ENCODE measurements around the gene ERGIC1. TPM values are rescaled to one million over a fixed set of nuclear protein-coding genes. Genes with fewer than 3 reads are reported as not detected.

ERGIC1 gene
- total RNA-seq, 4 donors from 2014 or later: 50.9 to 83.0 (median 65.5) TPM

DNA sequence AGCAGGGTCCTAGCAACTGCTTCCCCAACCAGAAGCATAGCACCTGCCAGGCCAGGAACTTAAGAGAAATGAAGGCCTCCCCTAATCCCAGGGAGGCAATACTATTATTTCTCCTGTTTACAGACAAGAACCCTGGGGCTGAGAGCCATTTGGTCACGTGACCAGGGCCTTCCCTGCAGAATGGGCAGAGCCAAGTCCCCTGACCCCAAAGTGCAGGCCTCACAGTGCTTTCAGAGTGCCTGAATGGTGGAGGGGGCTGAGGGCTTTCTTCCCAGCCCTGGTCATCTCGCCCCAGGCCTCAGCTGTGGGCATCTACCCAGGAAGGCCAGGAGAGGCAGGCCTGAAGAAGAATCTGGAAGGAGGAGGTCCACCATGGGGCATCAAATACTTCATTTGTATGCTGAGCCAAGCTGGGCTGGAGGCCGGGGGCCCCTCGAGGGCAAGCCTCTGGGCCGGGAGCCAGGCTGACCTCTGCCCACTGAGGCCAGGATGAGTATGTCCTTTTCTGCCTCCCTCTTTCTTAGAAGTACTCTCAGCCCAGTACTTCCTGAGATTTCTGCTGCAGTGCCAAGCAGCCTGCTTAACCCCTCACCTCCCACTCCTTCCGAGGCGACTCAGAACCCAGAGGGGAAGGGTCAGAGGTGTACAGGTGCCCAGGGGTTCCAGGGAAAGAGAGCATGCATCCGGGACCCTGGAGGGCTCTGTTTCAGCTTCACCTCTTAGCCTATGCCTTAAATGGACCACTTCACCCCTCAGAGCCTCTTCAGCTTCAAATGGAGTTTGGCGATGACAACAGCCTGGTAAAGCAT is 44.2 kb upstream of the ERGIC1 start:
- intact Hi-C loops (cut with DNase I): no loop called here
- no peak for DNase-seq
- TF ChIP-seq, protein P1, sequence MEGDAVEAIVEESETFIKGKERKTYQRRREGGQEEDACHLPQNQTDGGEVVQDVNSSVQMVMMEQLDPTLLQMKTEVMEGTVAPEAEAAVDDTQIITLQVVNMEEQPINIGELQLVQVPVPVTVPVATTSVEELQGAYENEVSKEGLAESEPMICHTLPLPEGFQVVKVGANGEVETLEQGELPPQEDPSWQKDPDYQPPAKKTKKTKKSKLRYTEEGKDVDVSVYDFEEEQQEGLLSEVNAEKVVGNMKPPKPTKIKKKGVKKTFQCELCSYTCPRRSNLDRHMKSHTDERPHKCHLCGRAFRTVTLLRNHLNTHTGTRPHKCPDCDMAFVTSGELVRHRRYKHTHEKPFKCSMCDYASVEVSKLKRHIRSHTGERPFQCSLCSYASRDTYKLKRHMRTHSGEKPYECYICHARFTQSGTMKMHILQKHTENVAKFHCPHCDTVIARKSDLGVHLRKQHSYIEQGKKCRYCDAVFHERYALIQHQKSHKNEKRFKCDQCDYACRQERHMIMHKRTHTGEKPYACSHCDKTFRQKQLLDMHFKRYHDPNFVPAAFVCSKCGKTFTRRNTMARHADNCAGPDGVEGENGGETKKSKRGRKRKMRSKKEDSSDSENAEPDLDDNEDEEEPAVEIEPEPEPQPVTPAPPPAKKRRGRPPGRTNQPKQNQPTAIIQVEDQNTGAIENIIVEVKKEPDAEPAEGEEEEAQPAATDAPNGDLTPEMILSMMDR (IDR thresholded peaks at IDR 0.05): no peak
- TF ChIP-seq POLR2A (IDR thresholded peaks at IDR 0.05): no peak
- H3K4me3 ChIP-seq: no peak overlapping the region
- WGBS, 2 donors: 63 to 80% methylated on average over 4 to 7 of the region's 9 CpGs
- peak overlapping the region; percentile 52 to 85 (median 76) for H3K27ac ChIP-seq
- no peaks in the 10 kb centered on the region for H3K27me3 ChIP-seq
- H3K4me1 ChIP-seq: peaks cover 15 to 35% (median 34%) of the 10 kb centered on the region in 3 donors
- no peaks in the 10 kb centered on the region for H3K36me3 ChIP-seq
- H3K9me3 ChIP-seq: no peaks in the 10 kb centered on the region

DNA sequence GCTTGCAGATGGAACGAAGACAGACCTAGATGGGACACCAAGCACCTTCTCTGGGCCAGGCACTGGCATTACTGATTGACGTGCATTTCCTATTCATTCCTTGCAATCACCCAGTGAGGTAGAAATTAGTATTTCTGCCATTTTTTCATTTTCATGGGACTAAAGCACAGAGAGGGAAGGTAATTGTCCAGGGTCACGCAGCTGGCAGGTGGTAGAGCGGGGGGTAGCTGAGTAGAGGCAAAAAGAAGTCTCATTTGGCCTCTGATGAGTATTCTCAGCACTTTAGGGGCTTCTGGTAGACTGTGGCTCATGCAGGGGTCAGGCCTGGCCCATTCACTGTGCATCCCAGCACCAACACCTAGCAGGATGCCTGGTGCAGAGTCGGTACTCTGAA is 43.6 kb upstream of the ERGIC1 start:
- no peak for DNase-seq
- Histone ChIP-seq H3K9me3 (no peaks in the 10 kb centered on the region), H3K4me1 (peaks cover 19 to 41% (median 40%) of the 10 kb centered on the region in 3 donors), H3K27ac (peak overlapping the region in 2 of 4 donors; percentile 71 to 85), H3K4me3 (no peak overlapping the region), H3K27me3 (no peaks in the 10 kb centered on the region), H3K36me3 (no peaks in the 10 kb centered on the region)
- intact Hi-C loops (cut with DNase I): no loop called here
- WGBS, 2 donors: 73 to 78% methylated on average over 4 of the region's 5 CpGs
- TF ChIP-seq POLR2A (IDR thresholded peaks at IDR 0.05): no peak
- TF ChIP-seq, protein P1 (IDR thresholded peaks at IDR 0.05): no peak

DNA sequence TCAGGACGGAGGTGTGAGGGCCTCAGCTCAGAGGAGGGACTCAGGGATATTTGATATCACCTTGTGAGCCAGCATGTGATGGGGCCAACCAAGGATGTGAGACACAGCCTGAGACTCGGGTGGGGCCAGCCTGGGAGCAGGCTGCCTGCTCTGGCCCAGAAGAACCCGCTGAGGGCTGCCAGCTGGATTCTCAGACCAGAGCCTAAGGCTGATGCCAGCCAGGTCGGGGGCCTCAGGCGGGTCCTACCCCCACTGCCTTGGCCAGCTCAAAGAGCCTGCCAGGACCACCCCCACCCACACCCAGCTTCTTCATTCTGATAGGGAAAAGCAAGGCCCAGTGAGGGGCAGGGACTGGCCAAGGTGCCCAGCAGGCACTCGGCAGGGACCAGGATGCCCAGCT is 42.8 kb upstream of the ERGIC1 start:
- Histone ChIP-seq H3K9me3 (no peaks in the 10 kb centered on the region), H3K4me1 (peaks cover 19 to 49% (median 48%) of the 10 kb centered on the region in 3 donors), H3K36me3 (no peaks in the 10 kb centered on the region), H3K27me3 (no peaks in the 10 kb centered on the region), H3K27ac (peak overlapping the region in 3 of 4 donors; percentile 3 to 43 (median 13)), H3K4me3 (no peak overlapping the region)
- no peak for DNase-seq
- TF ChIP-seq, protein P1 (IDR thresholded peaks at IDR 0.05): no peak
- TF ChIP-seq POLR2A (IDR thresholded peaks at IDR 0.05): no peak
- 67 to 100% methylated on average over 1 of the region's 6 CpGs for WGBS, 2 donors
- intact Hi-C loops (cut with DNase I): no loop called here

DNA sequence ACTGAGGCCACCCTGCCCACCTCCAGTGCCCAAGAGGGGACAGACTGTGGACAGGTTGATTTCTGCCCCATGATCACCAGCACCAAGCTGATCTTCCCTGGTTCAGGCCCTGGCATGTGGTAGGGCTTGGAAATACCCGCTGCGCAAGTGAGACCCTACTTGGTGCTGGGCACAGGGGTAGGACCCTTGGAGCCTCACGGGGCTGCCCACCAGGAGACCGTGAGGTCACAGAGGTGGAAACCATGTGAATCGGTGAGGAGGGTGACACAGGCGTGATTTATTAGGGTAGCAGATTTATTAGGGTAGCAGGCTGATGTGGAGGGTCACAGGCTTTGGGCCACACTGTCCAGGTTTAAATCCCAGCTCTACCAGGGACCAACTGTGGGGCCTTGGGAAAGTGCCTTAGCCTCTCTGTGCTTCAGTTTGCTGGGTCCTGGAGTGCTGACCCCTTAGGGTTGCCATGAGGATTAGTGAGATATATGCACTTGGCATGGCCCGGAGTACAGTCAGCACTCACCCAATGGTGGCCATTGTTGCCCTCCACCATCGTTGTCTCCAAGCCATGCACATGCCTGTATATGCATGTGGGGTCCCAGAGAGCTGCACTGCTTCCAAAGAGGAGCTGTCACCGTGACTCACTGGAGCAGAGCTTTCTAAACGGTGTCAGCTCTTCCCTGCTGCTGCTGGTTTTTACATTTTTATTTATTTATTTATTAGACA is 42.2 kb upstream of the ERGIC1 start:
- Histone ChIP-seq H3K4me3 (no peak overlapping the region), H3K4me1 (peaks cover 19 to 52% (median 48%) of the 10 kb centered on the region in 3 donors), H3K9me3 (no peaks in the 10 kb centered on the region), H3K36me3 (no peaks in the 10 kb centered on the region), H3K27ac (peak overlapping the region in 3 of 4 donors; percentile 13 to 82 (median 43)), H3K27me3 (no peaks in the 10 kb centered on the region)
- intact Hi-C loops (cut with DNase I): no loop called here
- WGBS, 2 donors: 85 to 87% methylated on average over 3 to 10 of the region's 10 CpGs
- no peak for TF ChIP-seq POLR2A (IDR thresholded peaks at IDR 0.05)
- TF ChIP-seq, protein P1 (IDR thresholded peaks at IDR 0.05): no peak
- no peak for DNase-seq

Data from esophagus squamous epithelium (tissue), 5 donors.